Superior temporal gyrus (tissue), 1 donor: ENCODE data around the gene WDR35.

Experiments
- DNase-seq: peaks from one replicate; pipeline ENCODE4 v3.0.0-alpha.2; 2016; ENCODE audit errors: extremely low spot score

Gene WDR35

GRCh38 chr2:19989667-19990415, at the start of gene WDR35:
TSS of gene WDR35 (minus strand) at chr2:19990105. CDS start at chr2:19990015, 90 bp downstream.
- DNase-seq: peak; percentile 89

- no peak for DNase-seq
These were observed 47.8 kb upstream of the WDR35 start for GRCh38 chr2:20037660-20038059.

GRCh38 chr2:20035955-20036666, 46.2 kb upstream of the WDR35 start:
- no peak for DNase-seq

- DNase-seq: no peak
These were observed 44.9 kb upstream of the WDR35 start for GRCh38 chr2:20034821-20035220.

GRCh38 chr2:20034218-20034617, 44.3 kb upstream of the WDR35 start:
- DNase-seq: no peak

GRCh38 chr2:20033322-20033721, 43.4 kb upstream of the WDR35 start:
- DNase-seq: no peak

GRCh38 chr2:20030224-20030623, 40.3 kb upstream of the WDR35 start:
- DNase-seq: no peak

GRCh38 chr2:20027705-20028434, 38.0 kb upstream of the WDR35 start:
- DNase-seq: no peak

- no peak for DNase-seq
These were observed 37.4 kb upstream of the WDR35 start for GRCh38 chr2:20027260-20027677.

GRCh38 chr2:20025065-20025786, 35.3 kb upstream of the WDR35 start:
- DNase-seq: no peak

- no peak for DNase-seq
These were observed 33.8 kb upstream of the WDR35 start for GRCh38 chr2:20023688-20024087.

- no peak for DNase-seq
These were observed 31.6 kb upstream of the WDR35 start for GRCh38 chr2:20021405-20022009.

GRCh38 chr2:20019747-20020146, 29.8 kb upstream of the WDR35 start:
- DNase-seq: no peak

- DNase-seq: no peak
These were observed 28.8 kb upstream of the WDR35 start for GRCh38 chr2:20018601-20019152.

GRCh38 chr2:20016346-20016745, 26.4 kb upstream of the WDR35 start:
- DNase-seq: no peak

- peak; percentile 75 for DNase-seq
These were observed 25.7 kb upstream of the WDR35 start for GRCh38 chr2:20015482-20016083.

GRCh38 chr2:20013126-20013849, 23.4 kb upstream of the WDR35 start:
- DNase-seq: no peak

- DNase-seq: no peak
These were observed 22.6 kb upstream of the WDR35 start, which contains the start of gene MATN3 for GRCh38 chr2:20012282-20013125. TSS of gene MATN3 (minus strand) at chr2:20012668. CDS start at chr2:20012631, 37 bp downstream.

GRCh38 chr2:20012032-20012281, 22.1 kb upstream of the WDR35 start:
- no peak for DNase-seq
